HG02870 (cell line): ENCODE measurements around the gene C21orf58.
A peak's percentile ranks its signal among the peaks of the same experiment; 100 is the strongest.
"Not testable (repeated sequence)": the region's sequence is repeated elsewhere in the genome, so short reads cannot be mapped to it uniquely, and the experiment has no call there.

Experiments used
- ATAC-seq: cut with Tn5 transposase; IDR thresholded peaks from one replicate; pipeline ENCODE4 v1.9.1; 2021; ENCODE audit warnings: mild to moderate bottlenecking, moderate library complexity; ENCODE audit not compliant: unreplicated experiment

The C21orf58 gene

DNA sequence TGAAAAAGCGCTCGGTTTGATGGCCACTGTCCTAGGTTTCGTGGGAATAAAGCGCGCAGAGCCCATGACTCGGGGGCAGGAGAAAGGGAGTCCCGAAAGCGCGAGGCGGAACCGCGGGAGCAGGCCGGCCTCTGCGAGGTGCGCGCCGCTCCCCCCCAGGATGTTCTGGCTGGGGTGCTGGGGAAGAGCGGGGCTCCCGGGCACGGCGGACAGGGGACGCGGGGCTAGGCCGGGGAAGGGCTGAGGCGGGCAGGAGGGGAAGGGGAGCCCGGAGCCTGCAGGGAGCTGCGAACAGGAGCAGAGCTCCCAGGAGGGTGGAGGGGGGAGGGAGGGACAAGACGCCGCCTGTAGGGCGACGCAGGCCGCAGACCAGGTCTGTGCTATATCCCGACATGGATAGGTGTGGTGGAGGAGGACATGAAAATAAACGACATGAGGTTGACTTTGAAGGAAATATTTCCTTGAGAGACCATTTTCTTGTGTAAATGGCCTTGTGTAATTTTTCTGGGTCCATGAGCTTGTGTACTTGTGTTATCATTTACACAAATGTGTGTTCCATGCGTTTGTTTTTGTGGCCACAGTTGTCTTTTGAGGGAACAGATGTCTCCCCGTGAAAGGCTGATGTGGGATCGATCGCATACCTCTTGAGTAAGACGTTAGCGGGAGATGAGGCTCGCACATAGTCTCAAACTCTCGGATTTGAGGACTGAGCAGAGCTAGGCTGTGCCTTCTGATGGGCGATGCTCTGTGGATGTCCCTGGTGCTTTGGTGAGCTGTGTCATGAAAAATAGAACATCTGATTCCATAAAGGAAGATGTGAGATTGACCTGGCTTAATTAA, 1.6 kb upstream of the C21orf58 start:
- no peak for ATAC-seq

DNA sequence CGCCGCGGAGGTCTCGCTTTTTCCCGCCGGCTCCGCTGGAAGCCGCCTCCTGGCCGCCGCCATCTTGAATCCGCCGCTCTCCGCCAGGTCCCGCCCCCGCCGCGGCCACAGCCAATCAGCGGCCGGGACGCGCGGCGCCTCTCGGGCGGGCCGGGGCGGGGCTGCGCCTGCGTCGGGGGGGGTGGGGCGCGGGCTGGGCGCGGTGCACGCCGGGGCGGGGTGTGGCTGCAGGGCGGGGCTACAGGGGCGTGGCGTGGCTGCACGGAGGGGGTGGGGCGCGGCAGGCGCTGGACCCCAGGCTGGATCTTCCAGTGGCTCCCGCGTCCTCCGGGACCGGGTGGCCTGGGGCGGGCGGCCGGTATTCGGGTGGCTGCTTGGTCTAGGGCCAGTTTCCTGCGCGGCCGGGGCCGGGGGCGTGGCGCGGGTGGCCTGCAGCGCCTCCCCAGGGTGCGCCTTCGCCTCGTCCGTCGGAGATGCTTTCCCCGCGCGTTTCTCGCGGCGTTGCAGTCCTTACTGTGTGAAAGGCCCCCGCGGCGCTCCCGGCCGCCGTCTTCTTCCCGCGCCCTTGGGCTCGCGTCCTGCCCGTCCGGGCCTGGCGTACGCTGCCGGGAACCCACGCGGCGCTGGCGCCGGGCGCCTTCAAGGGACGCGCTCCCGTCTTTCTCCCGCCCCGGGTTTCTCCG, 861 bp upstream of the C21orf58 start:
- peak; percentile 42 for ATAC-seq

DNA sequence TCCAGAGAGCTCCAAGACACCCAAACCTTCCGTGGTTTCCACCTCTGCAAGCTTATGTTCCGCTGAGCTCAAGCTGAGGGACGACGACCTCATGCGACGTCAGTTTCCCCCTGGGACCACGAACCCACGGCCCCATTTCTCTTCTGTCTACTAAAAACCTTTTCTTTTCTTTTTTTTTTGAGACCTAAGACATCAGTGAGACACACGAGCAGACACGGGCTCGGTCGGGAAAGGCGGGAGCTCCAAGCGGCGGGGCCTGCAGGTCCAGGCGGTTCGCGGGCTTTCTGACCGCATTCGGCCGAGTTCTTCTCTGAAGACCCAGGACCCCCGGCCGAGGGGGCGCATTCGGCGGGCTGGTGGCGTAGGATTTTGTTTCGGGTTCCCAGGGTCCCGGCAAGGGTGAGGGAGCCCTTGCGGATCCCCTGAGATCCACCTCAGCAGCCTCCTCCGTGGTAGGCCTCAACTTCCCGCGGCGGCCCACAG, 402 bp downstream of the C21orf58 start:
- peak; percentile 2 for ATAC-seq

DNA sequence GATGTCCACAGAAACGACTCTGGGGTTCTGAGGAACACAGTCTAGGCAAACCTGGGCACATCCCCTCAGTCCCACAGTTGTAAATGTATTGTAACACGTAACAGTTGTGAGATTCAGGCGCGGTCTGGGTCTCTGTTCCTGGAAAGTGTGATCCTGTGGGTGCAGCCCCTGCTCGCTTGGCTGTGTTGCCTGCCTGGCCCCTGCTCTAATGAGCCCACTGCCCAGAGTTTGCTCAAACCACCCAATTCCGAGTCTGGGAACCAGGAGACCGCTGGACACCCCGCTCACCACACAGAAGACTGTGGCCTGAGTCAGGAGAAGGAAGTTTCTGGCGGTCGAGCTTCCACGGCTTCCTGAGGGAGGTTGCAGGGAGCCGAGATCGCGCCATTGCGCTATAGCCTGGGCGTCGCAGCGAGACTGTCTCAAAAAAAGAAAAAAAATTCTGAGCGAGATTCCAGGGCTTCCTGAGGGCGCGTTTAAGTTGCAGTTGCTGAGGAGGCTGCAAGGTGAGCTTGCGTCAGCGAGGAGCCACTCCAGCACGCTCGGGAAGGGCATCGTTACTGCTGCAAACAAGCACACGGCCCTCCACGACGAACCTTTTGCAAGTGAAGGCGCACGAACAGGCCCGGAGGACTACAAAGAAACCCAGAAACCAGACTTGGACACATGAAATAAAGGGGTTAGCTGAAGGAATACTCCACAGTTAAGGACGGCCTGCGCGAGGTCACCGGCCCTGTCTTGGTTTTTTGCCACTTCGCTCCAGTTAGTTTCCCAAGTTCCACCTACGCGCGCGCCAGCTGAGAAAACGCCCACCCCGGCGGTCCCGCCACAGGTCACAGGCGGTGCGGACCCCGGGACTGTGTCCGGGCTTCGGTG, 1.1 kb downstream of the C21orf58 start:
- no peak for ATAC-seq

DNA sequence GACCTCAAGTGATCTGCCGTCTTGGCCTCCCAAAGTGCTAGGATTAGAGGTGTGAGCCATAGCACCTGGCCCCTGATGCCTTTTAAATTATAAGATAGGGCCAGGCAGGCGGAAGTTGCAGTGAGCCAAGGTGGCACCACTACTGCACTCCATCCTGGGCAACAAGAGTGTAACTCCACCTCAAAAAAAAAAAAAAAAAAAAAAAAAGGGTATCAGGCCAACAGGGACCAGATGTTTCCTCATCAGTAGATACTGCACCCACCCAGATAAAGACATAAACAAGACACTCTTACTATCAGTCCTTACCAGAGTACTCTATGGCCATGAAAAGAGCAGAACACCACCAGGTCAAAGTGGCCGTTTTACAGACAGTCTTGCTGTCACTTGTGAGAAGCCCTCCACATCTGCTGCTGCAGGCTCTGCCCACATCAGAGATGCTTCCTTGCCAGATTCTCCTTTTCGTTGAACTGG, 3.3 kb downstream of the C21orf58 start:
- no peak for ATAC-seq

DNA sequence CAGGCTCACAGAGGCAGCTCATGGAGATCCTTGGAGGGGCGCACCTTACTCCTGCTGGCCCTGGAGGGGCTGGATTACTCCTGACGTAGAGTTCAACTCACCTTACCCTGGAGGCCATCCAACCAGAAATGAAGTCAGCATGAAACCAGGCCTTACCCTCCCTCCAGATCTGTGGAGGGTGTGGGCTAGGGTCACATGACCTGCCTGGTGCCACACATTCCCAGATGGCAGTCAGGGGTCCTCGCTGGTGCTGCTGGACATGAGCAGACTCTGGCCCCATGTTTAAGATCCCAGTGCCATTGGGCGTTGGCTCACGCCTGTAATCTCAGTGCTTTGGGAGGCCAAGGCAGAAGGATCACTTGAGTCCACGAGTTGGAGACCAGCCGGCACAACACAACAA, 4.5 kb downstream of the C21orf58 start:
- ATAC-seq = no peak

DNA sequence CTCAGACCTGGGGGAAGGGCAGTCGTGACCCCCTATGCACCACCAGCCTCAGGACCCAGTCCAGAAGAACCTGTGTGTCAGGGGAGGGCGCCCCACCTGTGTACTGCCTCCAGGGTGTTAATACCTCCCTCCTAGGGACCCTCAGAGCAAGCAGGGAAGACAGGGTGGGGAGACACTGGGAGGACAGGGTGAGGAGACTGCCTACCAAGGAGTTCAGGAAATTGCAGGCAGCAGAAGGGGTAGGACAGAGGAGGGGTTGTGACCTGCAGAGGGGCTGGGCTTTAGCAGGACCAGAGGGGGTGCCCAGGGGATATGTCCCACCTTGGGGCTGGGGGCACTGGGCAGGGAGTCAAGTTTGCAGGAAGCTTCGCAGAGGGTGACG, 5.2 kb downstream of the C21orf58 start:
- ATAC-seq = no peak

DNA sequence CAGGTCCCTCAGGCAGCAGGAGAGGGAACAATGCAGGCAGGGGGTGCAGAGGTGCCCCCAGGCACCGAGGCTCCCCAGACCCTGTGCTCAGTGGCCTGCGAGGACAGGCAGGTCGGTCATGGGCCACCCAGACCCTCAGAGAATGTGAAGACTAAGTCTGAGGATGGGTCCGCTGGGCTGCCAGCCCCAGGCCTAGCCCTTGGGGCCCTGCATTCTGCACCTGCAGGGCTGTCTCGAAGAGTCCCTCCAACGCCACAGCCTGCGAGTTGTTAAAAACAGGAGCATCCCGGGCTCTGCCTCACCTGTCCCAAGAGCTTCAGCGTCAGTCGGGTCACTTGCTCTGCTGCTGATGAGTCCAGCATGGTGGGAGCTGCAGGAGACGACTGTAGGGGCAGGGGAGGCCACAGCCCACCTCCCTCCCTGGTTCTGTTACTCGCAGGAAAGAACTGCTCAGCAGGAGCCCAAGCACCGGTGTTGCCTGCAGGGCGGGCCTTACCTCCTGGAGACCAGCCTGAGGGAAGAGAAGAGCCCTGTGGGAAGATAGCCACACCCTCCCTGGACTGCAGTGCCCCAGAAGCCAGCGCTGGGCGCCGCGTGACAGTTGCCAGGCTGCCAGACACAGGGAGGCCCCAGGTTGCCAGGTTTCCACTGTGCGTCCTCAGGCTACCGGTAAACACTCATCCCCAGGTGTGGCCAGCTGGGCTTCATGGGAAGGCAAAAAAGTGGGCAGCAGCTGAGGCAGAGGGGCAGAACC, 5.8 kb downstream of the C21orf58 start:
- ATAC-seq = no peak

DNA sequence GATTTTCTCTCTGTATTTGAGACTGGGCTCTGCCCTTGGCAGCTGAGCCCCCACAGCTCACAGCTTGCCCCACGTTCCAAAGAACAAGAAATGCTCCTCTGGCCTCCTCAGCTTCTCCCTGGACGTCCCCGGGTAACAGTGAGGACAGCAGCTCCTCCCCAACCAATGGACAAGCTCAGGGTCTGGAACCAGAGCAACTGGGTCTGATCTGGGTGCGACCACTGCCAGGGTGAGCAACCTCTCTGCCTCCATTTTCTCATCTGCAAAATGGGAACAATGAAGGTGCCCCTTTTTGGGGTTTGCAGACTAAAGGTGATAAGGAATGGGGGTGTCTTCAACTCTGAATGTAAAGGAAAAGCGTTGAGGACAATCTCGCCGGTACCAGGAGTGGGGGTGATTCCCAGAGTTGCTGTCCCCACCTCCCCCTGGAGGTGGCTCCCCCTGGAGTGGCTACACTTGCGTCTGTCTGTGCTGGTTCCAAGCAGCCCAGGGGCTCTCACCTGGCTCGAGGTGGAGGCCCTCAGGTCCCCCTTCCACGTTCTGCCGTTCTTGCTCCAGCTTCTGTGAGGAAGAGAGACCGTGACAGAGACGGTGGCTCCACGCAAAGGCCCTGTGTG, 6.9 kb downstream of the C21orf58 start:
- ATAC-seq = no peak

DNA sequence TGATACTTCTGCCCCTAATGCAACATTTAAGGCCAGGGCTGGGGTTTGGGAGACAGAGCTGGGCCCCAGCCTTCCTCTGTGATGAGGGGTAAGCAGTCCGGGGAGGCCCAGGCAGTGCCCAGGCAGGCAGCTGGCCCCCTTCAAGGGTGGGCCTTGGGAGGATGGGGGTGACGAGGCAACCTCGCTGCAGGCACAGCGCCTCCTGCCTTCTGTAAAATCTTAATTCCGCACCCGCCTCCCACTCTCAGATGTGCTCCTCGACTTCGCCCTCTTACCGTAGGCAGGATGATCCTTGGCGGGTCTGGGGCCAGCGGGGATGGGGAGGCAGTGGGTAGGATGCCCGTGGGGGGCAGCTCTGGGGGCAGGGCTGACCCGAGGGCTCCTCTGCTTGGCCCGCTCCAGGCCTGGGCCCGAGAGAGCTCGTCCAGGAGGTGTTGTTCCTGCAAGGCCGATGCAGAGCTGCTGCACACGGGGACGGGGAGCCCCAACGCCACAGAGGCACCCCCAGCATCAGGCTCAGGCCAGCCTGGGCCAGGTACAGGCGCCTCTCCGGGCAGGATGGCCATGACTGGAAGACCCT, 9.1 kb downstream of the C21orf58 start:
- no peak for ATAC-seq

DNA sequence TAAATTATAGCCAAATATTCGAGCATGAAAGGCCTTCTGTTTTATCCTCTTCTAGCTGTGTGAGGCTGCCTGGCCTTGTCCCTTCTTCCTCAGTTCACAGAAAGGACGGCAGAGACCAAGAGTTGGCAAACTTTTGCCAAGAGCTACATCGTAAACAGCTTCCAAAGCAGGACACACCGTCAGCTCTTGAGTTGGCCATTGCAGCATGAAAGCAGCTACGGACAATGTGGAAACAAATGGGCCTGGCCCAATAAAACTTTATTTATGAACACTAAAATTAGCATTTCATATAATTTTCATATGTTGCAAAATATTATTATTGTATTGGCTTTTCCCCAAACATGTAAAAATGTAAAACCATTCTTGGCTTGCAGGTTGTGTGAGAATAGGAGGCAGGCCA, 10.7 kb downstream of the C21orf58 start:
- ATAC-seq = no peak

DNA sequence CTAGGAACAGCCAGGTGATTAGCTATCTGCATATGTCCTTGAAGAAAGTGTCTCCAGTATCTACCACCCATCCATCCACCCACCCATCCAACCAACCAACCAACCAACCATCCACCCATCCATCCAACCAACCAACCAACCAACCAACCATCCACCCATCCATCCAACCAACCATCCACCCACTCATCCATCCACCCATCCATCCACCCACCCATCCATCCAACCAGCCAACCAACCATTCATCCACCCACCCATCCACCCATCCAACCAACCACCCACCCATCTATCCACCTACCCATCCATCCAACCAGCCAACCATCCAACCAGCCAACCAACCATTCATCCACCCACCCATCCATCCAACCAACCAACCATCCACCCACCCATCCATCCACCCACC, 12.1 kb downstream of the C21orf58 start:
- no peak for ATAC-seq

DNA sequence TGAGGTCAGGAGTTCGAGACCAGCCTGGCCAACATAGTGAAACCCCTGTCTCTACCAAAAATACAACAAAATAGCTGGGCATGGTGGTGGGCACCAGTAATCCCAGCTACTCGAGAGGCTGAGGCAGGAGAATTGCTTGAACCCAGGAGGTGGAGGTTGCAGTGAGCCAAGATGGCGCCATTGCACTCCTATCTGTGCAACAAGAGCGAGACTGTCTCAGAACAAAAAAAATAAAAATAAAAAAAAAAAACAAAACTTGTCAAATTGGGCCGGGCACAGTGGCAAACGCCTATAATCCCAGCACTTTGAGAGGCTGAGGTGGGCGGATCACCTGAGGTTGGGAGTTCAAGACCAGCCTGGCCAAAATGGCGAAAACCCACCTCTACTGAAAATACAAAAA, 13.4 kb downstream of the C21orf58 start:
- ATAC-seq = not testable (repeated sequence)

DNA sequence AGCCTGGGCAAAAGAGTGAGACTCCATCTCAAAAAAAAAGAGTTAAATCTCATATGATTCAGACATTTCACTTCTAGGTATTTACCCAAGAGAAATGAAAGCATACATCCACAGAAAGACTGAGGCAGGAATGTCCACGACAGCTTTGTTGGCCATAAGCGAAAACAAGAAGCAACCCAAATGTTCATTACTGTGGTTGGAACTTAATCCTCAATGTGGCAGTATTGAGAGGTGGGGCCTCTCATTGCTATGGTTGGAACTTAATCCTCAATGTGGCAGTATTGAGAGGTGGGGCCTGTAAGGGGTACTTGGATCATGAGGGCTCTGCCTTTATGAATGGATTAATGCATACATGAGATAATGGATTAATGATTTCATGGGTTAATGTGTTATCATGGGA, 15.2 kb downstream of the C21orf58 start:
- ATAC-seq = no peak

DNA sequence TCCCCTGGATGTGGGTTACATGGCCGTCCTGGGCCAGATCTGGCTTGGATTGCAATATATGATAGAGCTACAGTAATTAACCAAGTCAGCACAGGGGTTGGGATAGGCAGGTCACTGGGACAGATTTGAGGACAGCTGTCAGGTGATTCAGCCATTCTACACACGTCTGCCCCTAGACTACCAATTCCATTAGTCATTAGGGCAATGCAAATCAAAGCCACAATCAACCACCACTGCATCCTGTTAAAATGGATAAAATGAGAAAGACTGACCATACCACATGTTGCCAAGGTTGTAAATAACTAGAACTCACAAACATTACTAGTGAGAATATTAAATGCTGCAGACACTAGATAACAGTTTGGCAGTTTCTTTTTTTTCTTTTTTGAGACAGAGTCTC, 16.0 kb downstream of the C21orf58 start:
- ATAC-seq = no peak

DNA sequence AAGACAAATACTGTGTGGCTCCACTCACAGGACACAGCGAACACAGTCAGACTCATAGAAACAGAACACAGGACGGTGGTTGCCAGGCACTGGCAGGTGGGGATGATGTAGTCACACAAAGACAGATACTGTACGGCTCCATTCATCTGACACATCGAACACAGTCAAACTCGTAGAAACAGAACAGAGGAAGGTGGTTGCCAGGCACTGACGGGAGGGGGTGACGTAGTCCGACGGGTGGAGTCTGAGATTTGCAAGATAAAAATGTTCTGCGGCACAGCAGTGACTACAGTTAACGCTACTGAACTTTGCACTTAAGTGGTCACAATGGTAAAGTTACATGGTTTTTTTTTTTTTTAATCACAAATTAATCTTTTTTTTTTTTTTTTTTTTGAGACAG, 18.7 kb downstream of the C21orf58 start:
- ATAC-seq = no peak

DNA sequence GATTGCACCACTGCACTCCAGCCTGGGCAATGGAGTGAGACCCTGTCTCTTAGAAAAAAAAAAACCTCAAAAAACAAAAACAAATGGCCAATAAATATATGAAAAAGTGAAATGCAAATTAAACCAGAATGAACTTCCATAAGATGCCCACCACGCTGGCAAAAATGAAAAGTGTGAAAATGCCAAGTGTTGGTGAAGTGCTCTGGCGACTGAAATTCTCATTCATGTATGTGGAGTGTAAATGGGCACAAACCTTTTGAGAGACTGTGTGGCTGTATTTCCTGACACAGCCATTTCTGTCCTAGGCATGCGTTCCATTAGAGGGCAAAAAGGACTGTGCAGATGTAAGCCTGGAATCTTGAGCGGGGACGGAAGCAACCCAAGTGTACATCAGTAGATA, 19.2 kb downstream of the C21orf58 start:
- no peak for ATAC-seq

DNA sequence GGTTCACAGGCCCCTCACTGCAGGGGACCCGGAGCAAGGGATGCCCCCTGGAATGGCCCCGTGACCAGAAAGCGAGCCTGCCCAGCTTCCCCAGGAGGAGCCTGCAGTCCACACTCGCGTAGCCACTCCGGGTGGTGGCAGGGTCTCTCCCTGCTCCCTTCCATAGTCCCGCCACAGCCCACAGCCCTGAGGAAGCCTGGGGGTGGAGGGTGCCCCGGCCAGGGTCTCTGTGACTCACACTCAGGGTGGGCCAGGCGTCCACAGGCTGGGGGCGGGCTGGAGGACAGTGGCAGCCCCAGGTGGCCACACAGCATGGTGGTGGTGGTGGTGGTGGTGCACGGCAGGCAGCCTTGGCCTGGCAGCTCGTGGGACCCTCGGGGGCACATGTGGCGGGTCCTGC, 21.9 kb downstream of the C21orf58 start:
- no peak for ATAC-seq

DNA sequence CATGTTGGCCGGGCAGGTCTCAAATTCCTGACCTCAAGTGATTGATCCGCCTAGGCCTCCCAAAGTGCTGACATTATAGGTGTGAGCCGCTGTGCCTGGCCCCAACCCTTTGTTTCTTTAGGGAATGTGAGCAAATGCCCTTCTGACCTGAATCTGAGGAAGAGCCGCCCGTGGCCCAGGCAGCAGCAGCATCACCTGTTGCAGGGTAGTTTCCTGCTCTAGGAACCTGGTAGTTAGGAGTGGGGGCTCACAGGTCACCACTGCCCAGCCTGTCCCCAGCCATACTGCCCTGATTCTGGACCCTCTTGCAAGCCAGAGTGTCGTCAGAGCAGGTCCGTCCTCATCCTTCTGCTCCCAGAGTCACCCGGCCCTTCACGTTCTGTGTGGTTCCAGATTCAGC, 24.5 kb downstream of the C21orf58 start:
- no peak for ATAC-seq
